Fibroblast of lung (primary cell): Measurements from ENCODE around the gene TIGD6. TPM values are rescaled to one million over a fixed set of nuclear protein-coding genes. Genes with fewer than 3 reads are reported as not detected.

Source experiments
- DNase-seq, 2 donors: peaks; one replicate each; pipeline versions ENCODE4 v3.0.0 to v3.0.0-alpha.2; 2010; ENCODE audit warnings: low read depth in 2 of 2
- H2AFZ ChIP-seq: 2 replicates; pipeline ENCODE4 v1.5.1; 2012; ENCODE audit warnings: low read length, control low read depth, inconsistent platforms
- H3K27ac ChIP-seq: 2 replicates; pipeline ENCODE4 v1.5.1; 2011; ENCODE audit warnings: low read length, control low read depth; ENCODE audit not compliant: insufficient read depth
- H3K27me3 ChIP-seq: 2 replicates; pipeline ENCODE4 v1.5.1; 2011; ENCODE audit warnings: mild to moderate bottlenecking, low read length; ENCODE audit not compliant: control insufficient read depth, insufficient read depth
- H3K36me3 ChIP-seq: 2 replicates; pipeline ENCODE4 v1.5.1; 2011; ENCODE audit warnings: low read length; ENCODE audit not compliant: control insufficient read depth, insufficient read depth
- H3K4me1 ChIP-seq: 2 replicates; pipeline ENCODE4 v1.5.1; 2011; ENCODE audit warnings: low read length; ENCODE audit not compliant: control insufficient read depth, insufficient read depth; ENCODE audit errors: extremely low read depth
- H3K4me2 ChIP-seq: 2 replicates; pipeline ENCODE4 v1.5.1; 2011; ENCODE audit warnings: low read length, control low read depth; ENCODE audit not compliant: insufficient read depth; ENCODE audit errors: extremely low read depth
- H3K4me3 ChIP-seq, 4 experiments: fragments of 200-600 bp in 1 of 4; sonication (generic) in 1 of 4; replicated peaks in 1 of 4; 2 replicates each; pipeline ENCODE4 v1.5.1; 2011 to 2016; ENCODE audit warnings: low read length in 4 of 4, low read depth in 3 of 4, mild to moderate bottlenecking in 3 of 4, control low read depth in 2 of 4, inconsistent platforms in 1 of 4, mixed read lengths in 1 of 4; ENCODE audit not compliant: insufficient read depth in 1 of 4; ENCODE audit errors: control extremely low read depth in 1 of 4
- H3K79me2 ChIP-seq: 2 replicates; pipeline ENCODE4 v1.5.1; 2012; ENCODE audit warnings: mild to moderate bottlenecking, low read length, inconsistent platforms; ENCODE audit not compliant: control insufficient read depth, insufficient read depth
- H3K9ac ChIP-seq: 2 replicates; pipeline ENCODE4 v1.5.1; 2011; ENCODE audit warnings: mild to moderate bottlenecking, low read length, control low read depth; ENCODE audit not compliant: insufficient read depth
- H3K9me3 ChIP-seq: 2 replicates; pipeline ENCODE4 v1.5.1; 2012; ENCODE audit warnings: low read depth, low read length; ENCODE audit not compliant: control insufficient read depth, insufficient read depth
- H4K20me1 ChIP-seq: 2 replicates; pipeline ENCODE4 v1.5.1; 2011; ENCODE audit warnings: low read length; ENCODE audit not compliant: control insufficient read depth, insufficient read depth; ENCODE audit errors: extremely low read depth
- EZH2 ChIP-seq: IDR thresholded peaks from 2 replicates; pipeline ENCODE4 v1.5.1; 2012; ENCODE audit warnings: low read length, control low read depth, mild to moderate bottlenecking; ENCODE audit errors: missing control alignments
- polyA plus RNA-seq, 2 donors: library from polyadenylated mRNA; depleted of rRNA in 1 of 2; stranded (reverse) in 1 of 2; unstranded in 1 of 2; fragments of >200 nt; gene quantifications; 2 replicates each; pipeline ENCODE4 v1.2.1, GENCODE V29; 2011 to 2012; ENCODE audit warnings: missing spikeins in 1 of 2
- total RNA-seq: library from RNA; depleted of rRNA; stranded (reverse); fragments of >200 nt; gene quantifications from 2 replicates; pipeline ENCODE4 v1.2.1, GENCODE V29; 2014
- TF ChIP-seq, protein P1 (sequence below), 2 donors: IDR thresholded peaks in 1 of 2; conservative IDR thresholded peaks in 1 of 2; 1 replicate in 1 of 2; 2 replicates in 1 of 2; pipeline ENCODE4 v1.5.1; 2011 to 2012; ENCODE audit warnings: low read length in 2 of 2, control low read depth in 1 of 2, inconsistent platforms in 1 of 2, low read depth in 1 of 2, mild to moderate bottlenecking in 1 of 2

TIGD6 gene
- total and polyA plus RNA-seq, 2 donors (not counting 1 experiment from before 2014, with no cell fraction given) = 5.7 to 10.4 TPM

DNA sequence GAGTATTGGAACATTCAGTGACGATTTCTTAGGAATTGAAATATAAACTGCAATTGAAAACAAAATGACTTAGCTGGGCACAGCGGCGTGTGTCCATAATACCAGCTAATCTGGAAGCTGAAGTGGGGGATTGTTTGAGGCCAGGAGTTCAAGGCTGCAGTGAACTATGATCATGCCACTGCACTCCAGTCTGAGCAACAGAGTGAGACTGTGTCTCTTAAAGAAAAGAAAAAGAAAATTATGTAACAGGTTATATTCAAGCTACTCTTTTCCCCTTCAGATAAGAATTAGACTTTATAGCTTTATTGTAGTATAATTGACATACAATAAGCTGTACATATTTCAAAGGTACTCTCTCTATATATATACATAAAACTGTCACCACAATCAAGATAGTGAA lies 33.5 kb downstream of the TIGD6 start:
- H3K27ac ChIP-seq = no peak overlapping the region
- H3K27me3 ChIP-seq = no peaks in the 10 kb centered on the region
- no peak for DNase-seq
- TF ChIP-seq EZH2 = no peak
- H3K9me3 ChIP-seq = no peaks in the 10 kb centered on the region
- H3K9ac ChIP-seq = no peak overlapping the region
- no peaks in the 10 kb centered on the region for H3K79me2 ChIP-seq
- H4K20me1 ChIP-seq = no peaks in the 10 kb centered on the region
- no peaks in the 10 kb centered on the region for H3K4me1 ChIP-seq
- no peak overlapping the region for H2AFZ ChIP-seq
- H3K4me3 ChIP-seq = no peak overlapping the region
- no peaks in the 10 kb centered on the region for H3K36me3 ChIP-seq
- no peak overlapping the region for H3K4me2 ChIP-seq

DNA sequence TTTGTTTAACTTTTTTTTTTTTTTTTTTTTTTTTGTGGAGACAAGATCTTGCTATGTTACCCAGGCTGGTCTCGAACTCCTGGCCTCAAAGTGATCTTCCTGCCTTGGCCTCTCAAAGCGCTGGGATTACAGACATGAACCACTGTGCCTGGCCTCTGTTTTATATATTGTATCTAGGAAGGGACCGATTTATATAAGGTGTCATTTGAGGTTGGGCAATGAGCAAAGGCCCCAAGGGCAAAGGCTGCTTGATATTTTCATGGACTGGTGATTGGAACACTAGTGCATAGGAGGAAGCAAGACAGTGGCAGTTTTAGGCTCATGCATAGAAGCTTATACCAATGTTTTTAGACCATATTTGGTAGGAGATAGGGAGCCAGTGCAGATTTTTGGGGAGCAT lies 36.7 kb downstream of the TIGD6 start:
- Histone ChIP-seq H4K20me1 (no peaks in the 10 kb centered on the region), H3K4me3 (no peak overlapping the region), H3K9ac (no peak overlapping the region), H3K4me2 (no peak overlapping the region), H3K27ac (no peak overlapping the region), H3K4me1 (peaks cover 5% of the 10 kb centered on the region), H3K36me3 (no peaks in the 10 kb centered on the region), H2AFZ (no peak overlapping the region), H3K9me3 (no peaks in the 10 kb centered on the region), H3K79me2 (no peaks in the 10 kb centered on the region), H3K27me3 (no peaks in the 10 kb centered on the region)
- TF ChIP-seq, protein P1, sequence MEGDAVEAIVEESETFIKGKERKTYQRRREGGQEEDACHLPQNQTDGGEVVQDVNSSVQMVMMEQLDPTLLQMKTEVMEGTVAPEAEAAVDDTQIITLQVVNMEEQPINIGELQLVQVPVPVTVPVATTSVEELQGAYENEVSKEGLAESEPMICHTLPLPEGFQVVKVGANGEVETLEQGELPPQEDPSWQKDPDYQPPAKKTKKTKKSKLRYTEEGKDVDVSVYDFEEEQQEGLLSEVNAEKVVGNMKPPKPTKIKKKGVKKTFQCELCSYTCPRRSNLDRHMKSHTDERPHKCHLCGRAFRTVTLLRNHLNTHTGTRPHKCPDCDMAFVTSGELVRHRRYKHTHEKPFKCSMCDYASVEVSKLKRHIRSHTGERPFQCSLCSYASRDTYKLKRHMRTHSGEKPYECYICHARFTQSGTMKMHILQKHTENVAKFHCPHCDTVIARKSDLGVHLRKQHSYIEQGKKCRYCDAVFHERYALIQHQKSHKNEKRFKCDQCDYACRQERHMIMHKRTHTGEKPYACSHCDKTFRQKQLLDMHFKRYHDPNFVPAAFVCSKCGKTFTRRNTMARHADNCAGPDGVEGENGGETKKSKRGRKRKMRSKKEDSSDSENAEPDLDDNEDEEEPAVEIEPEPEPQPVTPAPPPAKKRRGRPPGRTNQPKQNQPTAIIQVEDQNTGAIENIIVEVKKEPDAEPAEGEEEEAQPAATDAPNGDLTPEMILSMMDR (conservative IDR thresholded peaks at IDR 0.05 in 1 of 2, IDR thresholded peaks at IDR 0.05 in 1 of 2; ENCODE audit: low read depth in 1 of 2, low read length in 2 of 2) = no peak
- no peak for DNase-seq

DNA sequence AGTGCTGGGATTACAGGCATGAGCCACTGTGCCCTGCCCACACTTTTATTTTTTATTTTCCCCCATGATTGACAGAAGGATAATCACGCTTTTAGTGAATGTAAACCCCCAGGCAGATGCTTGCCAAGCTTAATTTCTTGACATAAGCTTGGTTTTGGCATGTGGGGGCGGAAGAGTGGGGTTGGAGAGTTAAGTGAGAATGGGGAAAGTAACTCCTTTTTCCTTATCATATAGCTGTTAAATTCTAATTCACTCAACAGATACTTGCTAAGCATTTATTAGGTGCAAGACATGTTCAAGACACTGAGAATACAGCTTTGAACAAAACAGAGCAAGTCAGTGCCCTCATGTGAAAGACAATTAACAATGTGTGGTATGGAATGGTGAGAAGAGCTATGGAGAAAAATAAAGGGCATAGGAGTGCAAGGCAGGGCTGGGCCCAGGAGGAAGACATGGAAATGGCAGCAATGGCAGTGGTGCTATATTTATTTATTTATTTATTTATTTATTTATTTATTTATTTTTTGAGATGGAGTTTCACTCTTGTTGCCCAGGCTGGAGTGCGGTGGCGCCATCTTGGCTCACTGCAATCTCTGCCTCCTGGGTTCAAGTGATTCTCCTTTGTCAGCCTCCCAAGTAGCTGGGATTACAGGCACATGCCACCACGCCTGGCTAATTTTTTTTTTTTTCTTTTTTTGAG lies 37.7 kb downstream of the TIGD6 start:
- Histone ChIP-seq H3K27ac (no peak overlapping the region), H3K9ac (no peak overlapping the region), H2AFZ (no peak overlapping the region), H4K20me1 (no peaks in the 10 kb centered on the region), H3K36me3 (no peaks in the 10 kb centered on the region), H3K4me1 (peaks cover 5% of the 10 kb centered on the region), H3K4me3 (no peak overlapping the region), H3K9me3 (no peaks in the 10 kb centered on the region), H3K4me2 (no peak overlapping the region), H3K79me2 (no peaks in the 10 kb centered on the region), H3K27me3 (no peaks in the 10 kb centered on the region)
- TF ChIP-seq, protein P1 (conservative IDR thresholded peaks at IDR 0.05 in 1 of 2, IDR thresholded peaks at IDR 0.05 in 1 of 2; ENCODE audit: low read depth in 1 of 2, low read length in 2 of 2) = no peak
- TF ChIP-seq EZH2 = no peak
- no peak for DNase-seq
